OCI-LY3 (cell line): ENCODE results near the gene TNS1.

Experiments used
- EZH2phosphoT487 ChIP-seq: fragments of 200-600 bp; shearing (Covaris generic); IDR thresholded peaks from 2 replicates; pipeline ENCODE4 v1.6.1; 2018; ENCODE audit warnings: antibody characterized with exemption, mixed run types, low read depth
- TF ChIP-seq, protein P1 (sequence below): fragments of 200-600, 300-600 bp; sonication (generic); IDR thresholded peaks from 2 replicates; pipeline ENCODE4 v1.5.1; 2014; ENCODE audit warnings: antibody characterized with exemption, low read length, low read depth

DNA sequence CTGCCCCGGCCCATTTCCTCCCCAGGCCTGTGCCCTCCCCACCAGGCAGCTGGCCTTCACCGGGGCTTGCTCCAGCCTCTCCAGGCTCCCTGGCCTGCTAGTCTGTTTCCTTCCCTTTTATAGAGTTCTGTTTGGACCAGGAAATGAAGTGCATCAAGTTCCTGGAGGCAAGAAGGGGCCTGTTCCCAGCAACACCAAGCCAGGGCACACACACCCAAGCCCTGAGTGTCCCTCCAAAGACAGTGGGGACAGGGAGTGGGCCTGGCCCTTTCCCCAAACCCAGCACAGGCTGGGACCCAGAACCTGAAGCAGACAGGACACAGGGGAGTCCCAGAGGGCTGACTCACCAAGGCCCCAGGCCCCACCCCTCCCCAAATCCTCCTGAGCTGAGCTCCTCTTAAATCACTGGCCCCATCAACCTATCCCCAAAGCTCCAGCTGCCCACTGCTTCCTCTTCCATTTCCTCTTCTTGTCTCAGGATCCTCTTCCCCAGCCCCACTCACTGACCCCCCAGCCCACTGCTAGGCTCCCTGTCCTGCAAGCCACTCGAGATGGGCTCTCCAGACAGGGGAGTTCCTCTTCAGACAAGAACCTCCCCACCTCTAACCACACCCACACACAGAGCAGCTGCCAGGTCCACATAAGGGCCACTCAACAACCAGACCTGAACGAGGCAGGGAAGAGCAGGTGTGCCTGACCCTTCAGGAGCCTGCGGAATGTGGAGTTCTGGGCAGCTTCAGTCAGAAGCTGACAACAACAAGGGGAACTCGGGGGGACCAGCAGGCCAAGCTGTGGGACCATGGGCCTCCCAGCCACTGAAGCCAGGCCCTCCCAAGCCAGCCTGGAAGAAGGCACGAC, 74.2 kb downstream of the TNS1 start:
- TF ChIP-seq, protein P1, sequence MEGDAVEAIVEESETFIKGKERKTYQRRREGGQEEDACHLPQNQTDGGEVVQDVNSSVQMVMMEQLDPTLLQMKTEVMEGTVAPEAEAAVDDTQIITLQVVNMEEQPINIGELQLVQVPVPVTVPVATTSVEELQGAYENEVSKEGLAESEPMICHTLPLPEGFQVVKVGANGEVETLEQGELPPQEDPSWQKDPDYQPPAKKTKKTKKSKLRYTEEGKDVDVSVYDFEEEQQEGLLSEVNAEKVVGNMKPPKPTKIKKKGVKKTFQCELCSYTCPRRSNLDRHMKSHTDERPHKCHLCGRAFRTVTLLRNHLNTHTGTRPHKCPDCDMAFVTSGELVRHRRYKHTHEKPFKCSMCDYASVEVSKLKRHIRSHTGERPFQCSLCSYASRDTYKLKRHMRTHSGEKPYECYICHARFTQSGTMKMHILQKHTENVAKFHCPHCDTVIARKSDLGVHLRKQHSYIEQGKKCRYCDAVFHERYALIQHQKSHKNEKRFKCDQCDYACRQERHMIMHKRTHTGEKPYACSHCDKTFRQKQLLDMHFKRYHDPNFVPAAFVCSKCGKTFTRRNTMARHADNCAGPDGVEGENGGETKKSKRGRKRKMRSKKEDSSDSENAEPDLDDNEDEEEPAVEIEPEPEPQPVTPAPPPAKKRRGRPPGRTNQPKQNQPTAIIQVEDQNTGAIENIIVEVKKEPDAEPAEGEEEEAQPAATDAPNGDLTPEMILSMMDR, result no peak
- TF ChIP-seq EZH2phosphoT487, result no peak
